ENCODE data around the gene HIVEP3. TPM values are rescaled to one million over a fixed set of nuclear protein-coding genes. Genes with fewer than 3 reads are reported as not detected.

HIVEP3 gene
- total and polyA plus RNA-seq, 2 donors (not counting 1 experiment from before 2014, with no cell fraction given): 2.0 to 5.1 TPM

DNA sequence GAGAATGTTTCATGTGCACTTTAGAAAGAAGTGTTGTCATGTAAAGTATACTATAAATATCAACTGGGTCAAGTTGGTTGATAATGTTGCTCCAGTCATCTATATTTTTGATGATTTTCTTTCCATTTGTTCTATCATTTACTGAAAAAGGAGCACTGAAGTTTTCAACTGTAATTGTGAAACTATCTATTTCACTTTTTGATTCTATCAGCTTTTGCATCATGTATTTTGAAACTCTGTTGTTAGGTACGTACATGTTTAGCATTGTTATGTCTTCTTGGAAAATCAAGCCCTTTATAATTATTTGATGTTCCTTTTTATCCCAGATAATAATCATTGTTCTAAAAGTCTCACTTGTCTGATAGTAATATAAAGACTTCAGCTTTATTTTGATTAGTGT lies 14.4 kb upstream of the HIVEP3 start:
- H3K27me3 Mint-ChIP-seq: peaks cover 31% of the 10 kb centered on the region
- ATAC-seq (ENCODE audit: low read depth): no peak

DNA sequence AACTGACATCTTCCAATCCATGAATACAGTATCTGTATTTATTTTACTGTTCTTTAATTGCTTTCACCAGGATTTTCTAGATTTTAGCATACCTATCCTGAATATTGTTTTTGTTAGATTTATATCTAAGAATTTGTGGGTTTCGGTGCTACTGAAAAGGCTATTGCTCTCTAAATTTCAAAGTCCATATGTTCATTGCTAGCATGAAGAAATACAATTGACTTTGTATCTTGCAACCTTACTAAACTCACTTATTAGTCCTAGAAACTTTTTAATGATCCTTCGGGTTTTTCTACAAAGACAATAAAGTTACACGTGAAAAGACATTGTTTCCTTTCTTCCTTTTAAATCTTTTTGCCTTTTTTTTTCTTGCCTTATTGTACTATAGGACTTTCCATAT lies 12.9 kb upstream of the HIVEP3 start:
- Histone ChIP-seq H2AFZ (ENCODE audit: insufficient read depth, low read depth, low read length, poor library complexity, severe bottlenecking) (no peak overlapping the region), H3K9ac (ENCODE audit: low read length) (no peak overlapping the region), H3K4me3 (ENCODE audit: control extremely low read depth in 1 of 5, extremely low read depth in 1 of 5, insufficient read depth in 1 of 5, low read depth in 2 of 5, low read length in 4 of 5) (no peak overlapping the region), H3K27me3 (replicated peaks in 1 of 4; ENCODE audit: control extremely low read depth in 1 of 4, control insufficient read depth in 3 of 4, insufficient read depth in 4 of 4, low read length in 3 of 4) (no peaks in the 10 kb centered on the region), H3K79me2 (ENCODE audit: control insufficient read depth, insufficient read depth, low read length) (no peaks in the 10 kb centered on the region), H3K27ac (ENCODE audit: low read length in 2 of 2) (no peak overlapping the region), H3K4me1 (ENCODE audit: control insufficient read depth in 2 of 2, insufficient read depth in 2 of 2, low read length in 2 of 2) (no peaks in the 10 kb centered on the region), H3K4me2 (replicated peaks; ENCODE audit: low read depth, low read length, poor library complexity, severe bottlenecking) (no peak overlapping the region), H4K20me1 (ENCODE audit: control insufficient read depth, insufficient read depth, low read length, poor library complexity, severe bottlenecking) (no peaks in the 10 kb centered on the region), H3K36me3 (replicated peaks in 1 of 2; ENCODE audit: control extremely low read depth in 1 of 2, control insufficient read depth in 1 of 2, extremely low read depth in 1 of 2, insufficient read depth in 2 of 2, low read length in 1 of 2) (no peaks in the 10 kb centered on the region), H3K9me3 (ENCODE audit: control extremely low read depth in 1 of 3, control insufficient read depth in 2 of 3, insufficient read depth in 1 of 3, low read length in 2 of 3) (peaks cover 0 to 2% (median 0%) of the 10 kb centered on the region in 3 donors)
- Mint-ChIP-seq H3K9me3 (ENCODE audit: insufficient read depth) (peaks cover 2% of the 10 kb centered on the region), H3K27ac (no peak overlapping the region), H3K4me3 (no peak overlapping the region), H3K27me3 (peaks cover 32% of the 10 kb centered on the region), H3K4me1 (no peaks in the 10 kb centered on the region)
- POLR2A ChIA-PET: no interaction called here
- TF ChIP-seq, protein P1, sequence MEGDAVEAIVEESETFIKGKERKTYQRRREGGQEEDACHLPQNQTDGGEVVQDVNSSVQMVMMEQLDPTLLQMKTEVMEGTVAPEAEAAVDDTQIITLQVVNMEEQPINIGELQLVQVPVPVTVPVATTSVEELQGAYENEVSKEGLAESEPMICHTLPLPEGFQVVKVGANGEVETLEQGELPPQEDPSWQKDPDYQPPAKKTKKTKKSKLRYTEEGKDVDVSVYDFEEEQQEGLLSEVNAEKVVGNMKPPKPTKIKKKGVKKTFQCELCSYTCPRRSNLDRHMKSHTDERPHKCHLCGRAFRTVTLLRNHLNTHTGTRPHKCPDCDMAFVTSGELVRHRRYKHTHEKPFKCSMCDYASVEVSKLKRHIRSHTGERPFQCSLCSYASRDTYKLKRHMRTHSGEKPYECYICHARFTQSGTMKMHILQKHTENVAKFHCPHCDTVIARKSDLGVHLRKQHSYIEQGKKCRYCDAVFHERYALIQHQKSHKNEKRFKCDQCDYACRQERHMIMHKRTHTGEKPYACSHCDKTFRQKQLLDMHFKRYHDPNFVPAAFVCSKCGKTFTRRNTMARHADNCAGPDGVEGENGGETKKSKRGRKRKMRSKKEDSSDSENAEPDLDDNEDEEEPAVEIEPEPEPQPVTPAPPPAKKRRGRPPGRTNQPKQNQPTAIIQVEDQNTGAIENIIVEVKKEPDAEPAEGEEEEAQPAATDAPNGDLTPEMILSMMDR (IDR thresholded peaks at IDR 0.05): no peak
- TF ChIP-seq EZH2 (IDR thresholded peaks at IDR 0.05; ENCODE audit: borderline replicate concordance, insufficient read depth, low read depth, low read length, poor library complexity, severe bottlenecking): no peak
- CTCF ChIA-PET: no interaction called here
- ATAC-seq (ENCODE audit: low read depth): no peak
- DNase-seq: no peak
- WGBS (ENCODE audit: insufficient coverage): no CpG with 5 or more reads among the region's 3 CpGs
- intact Hi-C loops (cut with micrococcal nuclease): no loop called here

More for the DNA sequence above, 14.4 kb upstream of the HIVEP3 start:
- no peak for DNase-seq
- CTCF ChIA-PET: no interaction called here
- no peaks in the 10 kb centered on the region for H4K20me1 ChIP-seq (ENCODE audit: control insufficient read depth, insufficient read depth, low read length, poor library complexity, severe bottlenecking)
- H3K4me2 ChIP-seq (replicated peaks; ENCODE audit: low read depth, low read length, poor library complexity, severe bottlenecking): no peak overlapping the region
- no peaks in the 10 kb centered on the region for H3K79me2 ChIP-seq (ENCODE audit: control insufficient read depth, insufficient read depth, low read length)
- H3K27ac ChIP-seq (ENCODE audit: low read length in 2 of 2): no peak overlapping the region
- H3K4me3 ChIP-seq (ENCODE audit: control extremely low read depth in 1 of 5, extremely low read depth in 1 of 5, insufficient read depth in 1 of 5, low read depth in 2 of 5, low read length in 4 of 5): no peak overlapping the region
- intact Hi-C loops (cut with micrococcal nuclease): no loop called here
- Mint-ChIP-seq H3K27ac (no peak overlapping the region), H3K4me3 (no peak overlapping the region), H3K4me1 (no peaks in the 10 kb centered on the region), H3K9me3 (ENCODE audit: insufficient read depth) (peaks cover 2% of the 10 kb centered on the region)
- H3K9me3 ChIP-seq (ENCODE audit: control extremely low read depth in 1 of 3, control insufficient read depth in 2 of 3, insufficient read depth in 1 of 3, low read length in 2 of 3): peaks cover 0 to 2% (median 0%) of the 10 kb centered on the region in 3 donors
- no peak overlapping the region for H2AFZ ChIP-seq (ENCODE audit: insufficient read depth, low read depth, low read length, poor library complexity, severe bottlenecking)
- TF ChIP-seq, protein P1 (IDR thresholded peaks at IDR 0.05): no peak
- TF ChIP-seq EZH2 (IDR thresholded peaks at IDR 0.05; ENCODE audit: borderline replicate concordance, insufficient read depth, low read depth, low read length, poor library complexity, severe bottlenecking): no peak
- POLR2A ChIA-PET: no interaction called here
- no peak overlapping the region for H3K9ac ChIP-seq (ENCODE audit: low read length)
- no peaks in the 10 kb centered on the region for H3K27me3 ChIP-seq (replicated peaks in 1 of 4; ENCODE audit: control extremely low read depth in 1 of 4, control insufficient read depth in 3 of 4, insufficient read depth in 4 of 4, low read length in 3 of 4)
- WGBS (ENCODE audit: insufficient coverage): no CpG with 5 or more reads among the region's 1 CpG
- no peaks in the 10 kb centered on the region for H3K4me1 ChIP-seq (ENCODE audit: control insufficient read depth in 2 of 2, insufficient read depth in 2 of 2, low read length in 2 of 2)
- H3K36me3 ChIP-seq (replicated peaks in 1 of 2; ENCODE audit: control extremely low read depth in 1 of 2, control insufficient read depth in 1 of 2, extremely low read depth in 1 of 2, insufficient read depth in 2 of 2, low read length in 1 of 2): no peaks in the 10 kb centered on the region
